ENCODE results near the gene PGF. TPM values are rescaled to one million over a fixed set of nuclear protein-coding genes. Genes with fewer than 3 reads are reported as not detected.

PGF gene
- total RNA-seq, 4 donors from 2014 or later: 0.68 to 3.5 (median 2.4) TPM

- no peak for TF ChIP-seq CTCF (IDR thresholded peaks at IDR 0.05; ENCODE audit: low read depth)
Observed at GRCh38 chr14:74918380-74918779, 37.0 kb downstream of the PGF start.

- TF ChIP-seq CTCF (IDR thresholded peaks at IDR 0.05; ENCODE audit: low read depth): no peak
Observed at GRCh38 chr14:74917646-74918081, 37.7 kb downstream of the PGF start.

GRCh38 chr14:74917178-74917543 lies 38.2 kb downstream of the PGF start:
- no peak for TF ChIP-seq CTCF (IDR thresholded peaks at IDR 0.05; ENCODE audit: low read depth)

- no peak for TF ChIP-seq CTCF (IDR thresholded peaks at IDR 0.05; ENCODE audit: low read depth)
Observed at GRCh38 chr14:74915826-74916225, 39.6 kb downstream of the PGF start.

GRCh38 chr14:74915426-74915825 lies 40.0 kb downstream of the PGF start:
- TF ChIP-seq CTCF (IDR thresholded peaks at IDR 0.05; ENCODE audit: low read depth): no peak

GRCh38 chr14:74913986-74914573 lies 41.3 kb downstream of the PGF start:
- TF ChIP-seq CTCF (IDR thresholded peaks at IDR 0.05; ENCODE audit: low read depth): no peak

GRCh38 chr14:74913393-74913910 lies 41.9 kb downstream of the PGF start:
- TF ChIP-seq CTCF (IDR thresholded peaks at IDR 0.05; ENCODE audit: low read depth): no peak
